Hepatocyte (in vitro differentiated cells): ENCODE data around the gene GADD45G. TPM values are rescaled to one million over a fixed set of nuclear protein-coding genes. Genes with fewer than 3 reads are reported as not detected.

Source experiments
- DNase-seq: peaks from one replicate; pipeline ENCODE4 v3.0.0-alpha.2; 2016; ENCODE audit warnings: low spot score
- H2AFZ ChIP-seq: fragments of 200-600 bp; sonication (generic); 2 replicates; pipeline ENCODE4 v1.6.0; 2016; ENCODE audit warnings: antibody characterized with exemption, mild to moderate bottlenecking
- H3K27ac ChIP-seq: fragments of 200-600 bp; sonication (generic); 2 replicates; pipeline ENCODE4 v1.5.1; 2016; ENCODE audit warnings: mild to moderate bottlenecking
- H3K27me3 ChIP-seq: fragments of 200-600 bp; sonication (generic); 2 replicates; pipeline ENCODE4 v1.6.1; 2016
- H3K36me3 ChIP-seq: fragments of 200-600 bp; sonication (generic); replicated peaks from 2 replicates; pipeline ENCODE4 v1.5.1; 2016; ENCODE audit warnings: low read depth; ENCODE audit not compliant: insufficient read depth
- H3K4me1 ChIP-seq: fragments of 200-600 bp; sonication (generic); 2 replicates; pipeline ENCODE4 v1.5.1; 2016; ENCODE audit warnings: mild to moderate bottlenecking, moderate library complexity; ENCODE audit not compliant: insufficient read depth
- H3K4me2 ChIP-seq: fragments of 200-600 bp; sonication (generic); 2 replicates; pipeline ENCODE4 v1.6.0; 2016
- H3K4me3 ChIP-seq: fragments of 200-600 bp; sonication (generic); 2 replicates; pipeline ENCODE4 v1.5.1; 2016; ENCODE audit warnings: mild to moderate bottlenecking
- H3K79me2 ChIP-seq: fragments of 200-600 bp; sonication (generic); 2 replicates; pipeline ENCODE4 v1.6.0; 2017; ENCODE audit warnings: mild to moderate bottlenecking
- H3K9me2 ChIP-seq: fragments of 200-600 bp; sonication (generic); replicated peaks from 2 replicates; pipeline ENCODE4 v1.6.0; 2017; ENCODE audit warnings: mild to moderate bottlenecking; ENCODE audit not compliant: insufficient read depth
- H3K9me3 ChIP-seq: fragments of 200-600 bp; sonication (generic); 2 replicates; pipeline ENCODE4 v1.5.1; 2016; ENCODE audit warnings: low read depth, mild to moderate bottlenecking
- H4K20me1 ChIP-seq: fragments of 200-600 bp; sonication (generic); 2 replicates; pipeline ENCODE4 v1.6.0; 2016; ENCODE audit warnings: mild to moderate bottlenecking; ENCODE audit not compliant: insufficient read depth, poor library complexity, severe bottlenecking
- CTCF ChIP-seq: fragments of 200-600 bp; sonication (generic); IDR thresholded peaks from 2 replicates; pipeline ENCODE4 v1.5.1; 2016; ENCODE audit warnings: antibody characterized with exemption, mild to moderate bottlenecking; ENCODE audit not compliant: poor library complexity
- EZH2 ChIP-seq: fragments of 200-600 bp; sonication (generic); IDR thresholded peaks from 2 replicates; pipeline ENCODE4 v1.6.1; 2016; ENCODE audit warnings: antibody characterized with exemption, mild to moderate bottlenecking, borderline replicate concordance
- EZH2phosphoT487 ChIP-seq: fragments of 200-600 bp; sonication (generic); IDR thresholded peaks from one replicate; pipeline ENCODE4 v1.6.1; 2018; ENCODE audit warnings: antibody characterized with exemption, mild to moderate bottlenecking, low read depth, moderate library complexity; ENCODE audit not compliant: unreplicated experiment, severe bottlenecking
- WGBS: methylation state at CpG from one replicate; pipeline ENCODE4 v1.1.6; 2016; ENCODE audit warnings: low lambda C conversion rate; ENCODE audit errors: missing lambda C conversion rate; 5-methylcytosine and 5-hydroxymethylcytosine counted together
- polyA plus RNA-seq: library from polyadenylated mRNA; unstranded; fragments of >200 nt; fragmentation: Nextera tagmentation; extraction: Ambion mirVana; gene quantifications from 2 replicates; pipeline ENCODE4 v1.2.1, GENCODE V29; 2016
- total RNA-seq: library from RNA; depleted of rRNA; stranded (reverse); fragments of >200 nt; gene quantifications from 2 replicates; pipeline ENCODE4 v1.2.3, GENCODE V29; 2014

GADD45G gene
- total and polyA plus RNA-seq, 2 experiments from 2014 or later, result 15.7 to 45.1 TPM

DNA sequence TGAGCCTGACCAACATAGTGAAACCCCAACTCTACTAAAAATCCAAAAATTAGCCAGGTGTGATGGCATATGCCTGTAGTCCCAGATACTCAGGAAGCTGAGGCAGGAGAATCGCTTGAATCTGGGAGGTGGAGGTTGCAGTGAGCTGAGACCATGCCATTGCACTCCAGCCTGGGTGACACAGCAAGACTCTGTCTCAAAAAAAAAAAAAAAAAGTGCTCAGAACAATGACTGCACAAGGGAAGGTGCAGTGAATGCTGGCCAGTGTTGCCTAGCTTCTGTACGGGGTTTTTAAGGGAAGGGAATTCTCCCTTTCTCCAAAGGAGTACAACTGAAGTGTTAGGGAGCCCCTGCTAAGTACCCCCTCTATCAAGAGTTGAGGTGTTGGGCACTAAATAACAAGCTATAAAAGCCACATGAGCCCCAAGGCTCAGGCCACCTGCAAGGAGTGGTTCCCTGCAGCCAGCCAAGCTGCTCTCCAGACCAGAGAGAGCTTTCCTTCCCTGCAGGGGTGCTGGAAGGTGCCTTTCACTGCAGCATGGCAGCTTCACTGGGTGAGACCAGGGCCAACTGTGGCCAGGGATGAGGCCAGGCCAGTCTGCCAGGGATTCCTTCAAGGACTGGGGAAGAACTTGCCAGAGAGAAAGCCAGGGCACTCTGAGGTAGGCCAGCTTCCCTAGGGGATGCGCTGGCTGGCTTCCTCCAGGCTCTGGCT lies 14.8 kb downstream of the GADD45G start:
- TF ChIP-seq EZH2, result no peak
- no peak for TF ChIP-seq CTCF
- no peak for TF ChIP-seq EZH2phosphoT487
- no peak overlapping the region for H3K4me3 ChIP-seq
- no peaks in the 10 kb centered on the region for H3K9me2 ChIP-seq
- no peaks in the 10 kb centered on the region for H3K27me3 ChIP-seq
- no peaks in the 10 kb centered on the region for H4K20me1 ChIP-seq
- peaks cover 17% of the 10 kb centered on the region for H3K4me1 ChIP-seq
- H3K27ac ChIP-seq, result no peak overlapping the region
- DNase-seq, result no peak
- H3K36me3 ChIP-seq, result no peaks in the 10 kb centered on the region
- WGBS, result 93% methylated on average over 3 of the region's 3 CpGs
- H2AFZ ChIP-seq, result no peak overlapping the region
- H3K9me3 ChIP-seq, result no peaks in the 10 kb centered on the region
- H3K4me2 ChIP-seq, result no peak overlapping the region
- no peaks in the 10 kb centered on the region for H3K79me2 ChIP-seq

GRCh38 chr9:89621031-89621430 lies 16.2 kb downstream of the GADD45G start:
- Histone ChIP-seq H3K36me3 (no peaks in the 10 kb centered on the region), H3K4me3 (no peak overlapping the region), H3K27ac (no peak overlapping the region), H4K20me1 (no peaks in the 10 kb centered on the region), H3K27me3 (no peaks in the 10 kb centered on the region), H3K9me2 (no peaks in the 10 kb centered on the region), H2AFZ (no peak overlapping the region), H3K4me2 (no peak overlapping the region), H3K79me2 (no peaks in the 10 kb centered on the region), H3K4me1 (peaks cover 24% of the 10 kb centered on the region), H3K9me3 (no peaks in the 10 kb centered on the region)
- over 99% methylated on average over 6 of the region's 6 CpGs for WGBS
- no peak for DNase-seq
- TF ChIP-seq EZH2phosphoT487, result no peak
- TF ChIP-seq EZH2, result no peak
- no peak for TF ChIP-seq CTCF

DNA sequence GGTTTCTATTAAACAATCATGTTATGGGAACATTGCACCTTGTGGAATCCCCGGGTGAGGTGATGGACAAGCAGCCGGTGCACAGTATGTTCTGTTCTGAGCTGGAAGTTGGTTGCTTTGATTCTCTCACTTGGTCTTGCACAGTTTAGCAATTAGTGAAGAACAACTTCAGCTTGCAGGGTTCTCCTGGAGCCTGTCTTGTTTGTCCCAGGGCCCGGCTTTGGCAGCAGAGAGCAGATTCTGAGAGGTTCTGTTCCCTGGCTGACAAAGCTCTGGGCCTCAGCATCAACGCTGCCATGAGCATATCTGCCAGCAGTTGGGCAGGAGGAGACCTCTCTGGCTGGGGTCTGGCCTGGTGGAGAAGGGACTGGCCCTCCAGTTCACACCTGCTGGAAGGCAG lies 16.9 kb downstream of the GADD45G start:
- Histone ChIP-seq H3K4me1 (peaks cover 30% of the 10 kb centered on the region), H3K4me2 (no peak overlapping the region), H3K27ac (no peak overlapping the region), H3K27me3 (no peaks in the 10 kb centered on the region), H4K20me1 (no peaks in the 10 kb centered on the region), H3K9me3 (no peaks in the 10 kb centered on the region), H3K36me3 (no peaks in the 10 kb centered on the region), H2AFZ (no peak overlapping the region), H3K79me2 (no peaks in the 10 kb centered on the region), H3K4me3 (no peak overlapping the region), H3K9me2 (no peaks in the 10 kb centered on the region)
- TF ChIP-seq EZH2 (no peak), CTCF (no peak), EZH2phosphoT487 (no peak)
- 95% methylated on average over 4 of the region's 4 CpGs for WGBS
- no peak for DNase-seq
